Suprapubic skin (tissue), 4 donors: ENCODE data around the gene UTP25. TPM values are rescaled to one million over a fixed set of nuclear protein-coding genes. Genes with fewer than 3 reads are reported as not detected.
"Not testable (repeated sequence)": the region's sequence is repeated elsewhere in the genome, so short reads cannot be mapped to it uniquely, and the experiment has no call there.

ENCODE experiments used
- DNase-seq, 2 donors: peaks; one replicate each; pipeline ENCODE4 v3.0.0-alpha.2; 2019; ENCODE audit warnings: low spot score in 2 of 2
- H3K27ac ChIP-seq: fragments of 200-600 bp; sonication (generic); one replicate; pipeline ENCODE4 v1.5.1; 2019
- H3K27me3 ChIP-seq: fragments of 200-600 bp; sonication (generic); one replicate; pipeline ENCODE4 v1.5.1; 2019
- H3K36me3 ChIP-seq: fragments of 200-600 bp; sonication (generic); one replicate; pipeline ENCODE4 v1.5.1; 2019
- H3K4me1 ChIP-seq: fragments of 200-600 bp; sonication (generic); one replicate; pipeline ENCODE4 v1.5.1; 2019
- H3K4me3 ChIP-seq: fragments of 200-600 bp; sonication (generic); one replicate; pipeline ENCODE4 v1.5.1; 2019; ENCODE audit warnings: mild to moderate bottlenecking
- H3K9me3 ChIP-seq: fragments of 200-600 bp; sonication (generic); one replicate; pipeline ENCODE4 v1.5.1; 2019
- CTCF ChIP-seq, 2 donors: fragments of 200-600 bp in 1 of 2; fragments of 450-650 bp in 1 of 2; sonication (generic) in 1 of 2; IDR thresholded peaks; one replicate each; pipeline ENCODE4 v1.5.1; 2016 to 2019; ENCODE audit warnings: antibody characterized with exemption in 2 of 2, mild to moderate bottlenecking in 1 of 2, moderate library complexity in 1 of 2
- EP300 ChIP-seq: sonication (generic); formaldehyde crosslinking; IDR thresholded peaks from one replicate; pipeline ENCODE4 v1.6.1; 2017; ENCODE audit warnings: antibody characterized with exemption
- POLR2A ChIP-seq, 2 donors: fragments of 450-650 bp; IDR thresholded peaks; one replicate each; pipeline ENCODE4 v1.6.1; 2017; ENCODE audit warnings: antibody characterized with exemption in 2 of 2, mild to moderate bottlenecking in 2 of 2, moderate library complexity in 2 of 2
- POLR2AphosphoS5 ChIP-seq, 3 donors: sonication (generic); formaldehyde crosslinking; IDR thresholded peaks; one replicate each; pipeline ENCODE4 v1.6.1; 2017; ENCODE audit warnings: antibody characterized with exemption in 3 of 3
- WGBS: methylation state at CpG from one replicate; pipeline ENCODE4 v1.1.5; 2018; 5-methylcytosine and 5-hydroxymethylcytosine counted together
- total RNA-seq, 4 donors: library from RNA; depleted of rRNA; stranded (reverse); fragments of >200 nt; gene quantifications; one replicate each; pipeline ENCODE4 v1.1.0, GENCODE V29; 2016

Gene UTP25
- total RNA-seq, 4 donors from 2014 or later, result 9.6 to 17.9 (median 11.6) TPM

GRCh38 chr1:209890641-209891330 is 63.0 kb downstream of the UTP25 start:
- no peaks in the 10 kb centered on the region for H3K36me3 ChIP-seq
- WGBS, result 65% methylated on average over 3 of the region's 3 CpGs
- H3K27ac ChIP-seq, result no peak overlapping the region
- H3K27me3 ChIP-seq, result no peaks in the 10 kb centered on the region
- TF ChIP-seq EP300 (no peak), POLR2A (IDR thresholded peaks at IDR 0.05) (no peak), CTCF (IDR thresholded peaks at IDR 0.05) (no peak), POLR2AphosphoS5 (IDR thresholded peaks at IDR 0.05) (no peak)
- no peak for DNase-seq
- no peaks in the 10 kb centered on the region for H3K9me3 ChIP-seq
- no peaks in the 10 kb centered on the region for H3K4me1 ChIP-seq
- H3K4me3 ChIP-seq, result no peak overlapping the region

- Histone ChIP-seq H3K9me3 (no peaks in the 10 kb centered on the region), H3K27ac (no peak overlapping the region), H3K36me3 (no peaks in the 10 kb centered on the region), H3K4me3 (no peak overlapping the region), H3K27me3 (no peaks in the 10 kb centered on the region), H3K4me1 (no peaks in the 10 kb centered on the region)
- TF ChIP-seq POLR2A (IDR thresholded peaks at IDR 0.05), result no peak
- WGBS, result 78% methylated on average over 6 of the region's 6 CpGs
- no peak for DNase-seq
Measured at GRCh38 chr1:209893751-209894150, 66.0 kb downstream of the UTP25 start.

- Histone ChIP-seq H3K36me3 (no peaks in the 10 kb centered on the region), H3K27me3 (no peaks in the 10 kb centered on the region), H3K27ac (no peak overlapping the region), H3K9me3 (no peaks in the 10 kb centered on the region), H3K4me1 (no peaks in the 10 kb centered on the region), H3K4me3 (no peak overlapping the region)
- no peak for TF ChIP-seq CTCF (IDR thresholded peaks at IDR 0.05)
- no peak for TF ChIP-seq EP300
- TF ChIP-seq POLR2AphosphoS5 (IDR thresholded peaks at IDR 0.05), result no peak
- no peak for TF ChIP-seq POLR2A (IDR thresholded peaks at IDR 0.05)
- DNase-seq, result no peak
- 47% methylated on average over 4 of the region's 4 CpGs for WGBS
Measured at GRCh38 chr1:209895709-209896108, 67.9 kb downstream of the UTP25 start.

GRCh38 chr1:209896346-209896745 is 68.6 kb downstream of the UTP25 start:
- Histone ChIP-seq H3K4me1 (no peaks in the 10 kb centered on the region), H3K27ac (no peak overlapping the region)
- no peak for TF ChIP-seq EP300
- TF ChIP-seq CTCF (IDR thresholded peaks at IDR 0.05), result no peak
- TF ChIP-seq POLR2A (IDR thresholded peaks at IDR 0.05), result no peak
- no peak for TF ChIP-seq POLR2AphosphoS5 (IDR thresholded peaks at IDR 0.05)

GRCh38 chr1:209898271-209898670 is 70.5 kb downstream of the UTP25 start:
- not testable (repeated sequence) for H3K27me3 ChIP-seq, H3K9me3 ChIP-seq, H3K27ac ChIP-seq, H3K4me3 ChIP-seq, DNase-seq, H3K4me1 ChIP-seq, H3K36me3 ChIP-seq
- WGBS, result 76% methylated on average over 6 of the region's 6 CpGs

More at GRCh38 chr1:209896346-209896745, 68.6 kb downstream of the UTP25 start:
- 83% methylated on average over 4 of the region's 4 CpGs for WGBS
- Histone ChIP-seq H3K36me3 (no peaks in the 10 kb centered on the region), H3K9me3 (no peaks in the 10 kb centered on the region), H3K4me3 (no peak overlapping the region), H3K27me3 (no peaks in the 10 kb centered on the region)
- no peak for DNase-seq

GRCh38 chr1:209898851-209899250 is 71.1 kb downstream of the UTP25 start:
- H3K27ac ChIP-seq, H3K9me3 ChIP-seq, DNase-seq, H3K4me3 ChIP-seq, H3K27me3 ChIP-seq, H3K36me3 ChIP-seq, H3K4me1 ChIP-seq: not testable (repeated sequence)
- WGBS, result no CpG with 5 or more reads among the region's 21 CpGs

GRCh38 chr1:209899948-209900347 is 72.2 kb downstream of the UTP25 start:
- H3K4me1 ChIP-seq, result no peaks in the 10 kb centered on the region
- DNase-seq, result no peak
- no peak for TF ChIP-seq POLR2A (IDR thresholded peaks at IDR 0.05)
- TF ChIP-seq POLR2AphosphoS5 (IDR thresholded peaks at IDR 0.05), result no peak
- no peak for TF ChIP-seq EP300
- TF ChIP-seq CTCF (IDR thresholded peaks at IDR 0.05), result no peak
- no peak overlapping the region for H3K27ac ChIP-seq
- H3K36me3 ChIP-seq, result no peaks in the 10 kb centered on the region
- H3K4me3 ChIP-seq, result no peak overlapping the region
- H3K9me3 ChIP-seq, result no peaks in the 10 kb centered on the region
- no peaks in the 10 kb centered on the region for H3K27me3 ChIP-seq
- 53% methylated on average over 3 of the region's 3 CpGs for WGBS
